ENCODE results near the gene FBXW10B.
"Not testable (repeated sequence)": the region's sequence is repeated elsewhere in the genome, so short reads cannot be mapped to it uniquely, and the experiment has no call there.

FBXW10B gene

DNA sequence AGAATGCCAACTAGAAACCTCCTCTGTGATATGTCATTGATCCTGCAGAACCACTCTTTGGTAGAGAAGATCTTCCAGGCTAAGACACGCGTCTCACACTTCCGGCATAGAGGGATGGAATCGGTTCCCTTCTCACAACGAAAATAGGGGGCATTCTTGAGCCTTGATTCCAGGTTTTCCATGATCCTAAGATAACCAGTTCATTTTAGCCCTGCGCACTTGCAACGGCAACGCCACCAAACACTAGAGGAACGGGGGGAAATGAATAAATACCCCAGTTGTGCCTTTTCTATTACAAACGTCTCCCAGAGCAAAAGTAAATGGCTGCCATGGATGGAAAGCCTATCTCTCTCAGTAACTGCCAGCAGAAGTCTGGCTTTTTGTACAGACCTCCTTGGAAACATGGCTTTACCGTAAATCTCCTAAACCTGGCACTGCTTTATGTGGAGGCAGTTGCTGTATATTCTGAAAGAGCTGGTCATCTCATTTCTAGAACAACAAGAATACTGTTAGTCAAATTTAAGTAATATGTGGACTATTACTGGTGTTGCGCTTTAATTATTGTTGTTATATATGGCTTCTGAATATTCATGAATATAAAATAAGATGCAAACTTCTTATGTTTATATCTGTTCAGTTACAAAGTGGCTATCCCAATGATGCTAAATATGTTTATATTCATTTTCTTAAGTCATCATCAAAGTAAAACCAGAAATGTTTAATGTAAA lies at the start of gene FBXW10B:
Gene FBXW10B (minus strand): TSS at position 374 of the 728 bp plus-strand sequence. CDS start 192 bp downstream, at position 182.
- not testable (repeated sequence) for DNase-seq

GRCh38 chr17:15663691-15664090 lies 44.2 kb upstream of the FBXW10B start:
- no peak for DNase-seq

- DNase-seq = no peak
Observed at GRCh38 chr17:15663176-15663575, 43.7 kb upstream of the FBXW10B start.

DNA sequence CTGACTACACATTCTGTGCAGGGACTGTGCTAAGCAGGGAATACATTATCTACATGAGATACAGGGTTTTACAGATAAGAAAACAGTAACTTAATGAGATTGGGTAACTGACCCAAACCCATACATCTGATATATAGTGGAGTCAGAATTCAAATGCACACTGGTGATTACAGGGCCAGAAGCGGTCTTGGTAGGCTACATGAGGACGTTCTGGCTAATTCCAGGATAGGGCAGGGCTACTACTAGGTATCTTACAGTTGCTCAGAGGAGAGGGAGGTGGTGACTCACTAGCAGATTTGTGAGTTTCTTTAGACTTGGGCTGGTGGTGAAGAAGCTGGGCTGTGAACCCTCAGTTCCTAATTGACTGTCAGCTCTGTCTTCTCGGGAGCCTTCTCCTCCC lies 43.2 kb upstream of the FBXW10B start:
- no peak for DNase-seq

DNA sequence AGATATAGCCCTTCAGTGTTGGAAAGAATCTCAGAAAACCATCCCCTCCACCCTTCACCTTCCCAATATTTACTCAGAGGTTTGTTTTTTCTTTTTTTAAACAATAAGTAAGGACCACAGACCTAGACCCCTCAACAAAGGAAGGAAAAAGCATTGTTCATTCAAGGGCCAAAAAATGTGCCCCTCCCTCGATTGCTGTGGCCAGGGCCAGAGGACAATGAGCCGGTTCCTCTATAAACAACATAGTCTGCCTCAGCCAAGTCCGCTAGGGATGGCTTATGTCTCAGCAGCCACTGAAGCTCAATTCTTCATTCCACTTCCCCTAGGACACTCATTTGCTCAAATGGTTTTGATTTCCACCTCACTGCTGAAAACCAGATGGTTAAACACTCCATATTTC lies 40.6 kb upstream of the FBXW10B start:
- DNase-seq = no peak

- DNase-seq = no peak
Observed at GRCh38 chr17:15659663-15660062, 40.2 kb upstream of the FBXW10B start.

DNA sequence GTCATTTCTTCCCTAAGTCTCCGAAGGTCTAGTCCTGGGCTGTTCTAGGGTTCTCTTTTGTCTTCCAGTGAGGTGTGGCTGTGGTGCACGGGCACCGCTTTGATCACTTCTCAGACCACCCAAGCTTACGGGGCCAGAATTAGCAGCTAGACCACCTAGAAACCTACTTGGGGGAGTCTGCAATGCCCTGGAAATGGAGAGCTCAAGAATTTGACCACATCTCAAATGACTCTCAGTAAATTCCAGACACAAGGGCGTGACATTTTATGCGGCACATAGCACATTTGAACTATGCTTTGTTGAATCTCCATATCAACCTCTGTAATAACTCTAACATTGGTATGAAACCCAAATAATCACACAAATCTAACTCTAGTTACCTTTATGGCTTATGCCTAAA lies 39.7 kb upstream of the FBXW10B start:
- DNase-seq = no peak

GRCh38 chr17:15658296-15658695 lies 38.8 kb upstream of the FBXW10B start:
- DNase-seq = no peak

- DNase-seq = no peak
Observed at GRCh38 chr17:15657868-15658267, 38.4 kb upstream of the FBXW10B start.

- DNase-seq = no peak
Observed at GRCh38 chr17:15654886-15655561, 35.5 kb upstream of the FBXW10B start.

GRCh38 chr17:15654401-15654800 lies 34.9 kb upstream of the FBXW10B start:
- not testable (repeated sequence) for DNase-seq

DNA sequence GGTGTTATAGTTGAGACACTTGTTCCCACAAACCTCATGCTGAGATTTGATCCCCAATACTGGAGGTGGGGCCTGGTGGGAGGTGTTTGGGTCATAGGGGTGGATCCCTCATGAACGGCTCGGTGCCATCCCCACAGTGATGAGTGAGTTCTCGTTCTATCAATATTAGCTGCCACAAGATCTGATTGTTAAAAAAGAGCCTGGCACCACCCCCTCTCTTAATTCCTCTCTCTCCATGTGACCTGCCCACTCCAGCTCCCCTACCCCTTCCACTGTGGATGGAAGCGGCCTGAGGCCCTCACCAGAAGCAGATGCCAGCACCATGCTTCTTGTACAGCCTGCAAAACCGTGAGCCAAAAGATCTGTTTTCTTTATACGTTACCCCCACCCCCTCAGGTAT lies 33.5 kb upstream of the FBXW10B start:
- DNase-seq = no peak

- peak in 1 of 2 donors; percentile 4 for DNase-seq
Observed at GRCh38 chr17:15651583-15652110, 32.1 kb upstream of the FBXW10B start.

DNA sequence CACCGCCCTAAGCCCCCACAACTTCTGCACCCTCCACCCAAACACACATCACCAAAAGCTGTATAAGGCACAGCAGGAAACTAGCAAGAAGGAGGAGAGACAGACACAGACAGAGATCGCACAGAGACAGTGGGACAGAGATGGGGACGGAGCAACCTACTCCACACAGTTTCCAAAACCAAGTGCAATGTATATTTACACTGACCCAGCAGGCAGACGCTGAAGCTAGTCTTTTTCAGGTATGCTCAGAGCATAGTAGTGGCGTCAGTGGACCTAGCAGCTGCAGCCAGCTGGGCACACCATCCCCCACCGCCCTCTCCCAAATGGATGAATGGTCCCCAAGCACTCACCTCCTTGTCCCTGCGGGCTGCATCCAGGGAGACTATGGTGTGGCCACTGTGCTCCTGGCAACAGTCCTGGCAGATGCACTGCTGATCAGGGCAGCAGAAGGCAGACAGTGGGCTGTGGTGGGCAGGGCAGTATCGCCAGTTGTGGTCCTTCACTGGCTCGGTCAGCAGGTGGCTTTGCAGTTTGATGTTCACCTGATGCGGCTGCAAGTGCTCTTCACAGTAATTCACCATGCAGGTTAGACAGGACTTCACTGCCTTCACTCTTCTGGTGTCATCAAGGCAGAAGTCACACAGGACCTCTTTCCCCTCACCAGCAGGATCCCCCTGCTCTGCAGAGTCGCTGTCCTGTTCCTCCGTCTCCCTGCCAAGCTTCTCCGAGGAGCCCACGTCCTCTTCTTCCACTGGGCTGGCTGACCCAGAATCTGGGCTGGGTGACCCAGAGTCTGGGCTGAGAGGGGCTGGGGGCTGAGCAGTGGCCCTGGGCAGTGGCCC lies 31.5 kb upstream of the FBXW10B start:
- DNase-seq = no peak

DNA sequence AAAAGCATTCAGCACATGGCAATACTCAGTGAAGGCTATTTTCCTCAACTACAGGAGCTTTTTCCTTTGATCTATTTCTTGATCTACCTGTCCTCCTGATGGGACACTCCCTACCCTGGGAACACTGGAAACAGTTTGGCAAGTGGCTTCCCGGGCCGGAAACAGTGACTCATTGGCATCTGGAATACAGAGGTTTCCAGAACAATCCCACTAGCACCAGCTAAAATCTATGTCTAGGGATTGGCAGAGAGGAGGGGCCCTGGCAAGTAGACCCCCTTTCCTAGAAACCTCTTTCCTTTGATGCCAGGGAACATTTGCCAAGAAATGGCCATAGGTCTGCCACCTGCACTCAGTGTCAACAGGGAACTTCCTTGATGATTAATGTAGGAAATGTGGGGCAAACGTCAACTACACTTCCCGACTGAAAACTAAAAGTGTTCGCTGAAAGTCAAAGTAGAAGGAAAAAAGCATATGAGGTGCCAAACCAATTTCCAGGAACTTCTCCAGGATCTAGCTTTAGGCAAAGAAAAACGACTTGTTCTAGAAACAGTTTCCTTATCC lies 30.4 kb upstream of the FBXW10B start:
- no peak for DNase-seq

- no peak for DNase-seq
Observed at GRCh38 chr17:15648386-15648785, 28.9 kb upstream of the FBXW10B start.

GRCh38 chr17:15645942-15646312 lies 26.4 kb upstream of the FBXW10B start:
- DNase-seq = not testable (repeated sequence)

DNA sequence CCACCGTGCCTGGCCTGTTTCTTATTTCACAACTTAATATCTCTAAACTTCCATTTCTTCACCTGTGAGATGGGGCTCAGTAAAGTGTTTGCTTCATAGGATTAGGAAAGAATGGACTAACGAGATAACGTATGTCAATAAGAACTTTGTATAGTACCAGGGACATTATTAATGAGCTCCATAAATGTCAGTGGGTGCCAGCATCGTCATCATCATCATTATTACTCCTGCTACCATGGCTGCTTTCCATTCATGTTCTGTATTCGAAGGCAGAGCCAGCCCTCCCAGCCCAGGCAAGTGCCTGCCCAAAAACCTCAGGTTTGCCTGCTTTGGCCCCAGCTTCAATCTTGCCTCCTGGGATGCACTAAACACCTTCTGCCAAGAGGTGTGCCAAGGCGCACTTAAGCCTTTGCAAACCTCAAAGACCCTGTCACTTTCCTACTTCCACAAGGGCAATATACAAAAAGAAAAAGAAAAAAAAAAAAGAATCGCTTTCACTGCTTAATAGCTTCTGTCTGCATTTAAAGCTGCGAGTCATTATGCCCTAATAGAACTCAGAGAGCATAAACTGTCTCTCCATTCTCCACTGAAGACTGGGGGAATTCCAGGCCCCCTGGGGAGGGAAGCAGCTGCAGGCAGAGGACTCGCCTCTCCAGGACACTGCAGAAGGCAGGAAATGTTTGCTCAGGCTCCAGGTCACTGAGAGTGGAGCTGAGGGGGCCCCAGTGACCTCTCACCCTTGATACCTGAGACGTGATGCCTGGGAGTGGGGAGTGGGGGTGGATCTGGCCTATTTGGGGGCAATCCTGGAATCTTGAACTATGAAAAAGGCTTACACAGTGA lies 25.8 kb upstream of the FBXW10B start:
- not testable (repeated sequence) for DNase-seq

DNA sequence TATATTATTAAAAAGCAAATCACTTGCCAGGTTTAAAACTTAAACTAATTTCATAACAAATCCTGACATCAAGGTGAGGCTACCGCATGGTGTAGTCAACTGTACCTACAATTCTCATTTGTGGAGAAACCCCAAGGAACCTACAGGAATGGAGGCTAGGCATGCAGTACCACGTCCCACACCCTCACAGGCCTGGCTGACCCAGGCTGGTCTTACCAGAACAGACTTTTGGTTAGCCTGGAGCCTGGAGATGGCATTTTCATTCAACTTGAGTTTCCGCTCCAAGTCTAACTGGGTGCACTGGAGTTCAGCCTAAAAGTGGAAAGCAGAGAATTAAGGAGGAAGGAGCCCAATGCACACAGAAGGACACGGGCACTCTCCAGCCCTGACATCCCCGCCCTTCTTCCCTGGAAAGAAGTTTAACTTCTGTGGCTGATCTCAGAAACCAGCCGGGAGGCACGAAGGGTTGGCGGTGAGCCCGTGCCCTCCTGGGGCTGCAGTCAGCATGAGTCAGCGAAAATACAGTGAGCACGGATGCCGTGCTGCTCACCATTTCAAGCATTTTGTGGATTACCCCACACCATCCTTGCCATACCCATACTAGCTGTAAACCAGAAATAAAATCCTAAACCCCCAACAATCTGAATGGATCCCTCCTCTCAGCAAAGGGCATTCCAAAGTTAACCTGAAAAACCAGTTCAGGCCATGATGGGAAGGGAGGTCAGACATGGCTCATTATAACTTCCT lies 23.2 kb upstream of the FBXW10B start:
- not testable (repeated sequence) for DNase-seq

DNA sequence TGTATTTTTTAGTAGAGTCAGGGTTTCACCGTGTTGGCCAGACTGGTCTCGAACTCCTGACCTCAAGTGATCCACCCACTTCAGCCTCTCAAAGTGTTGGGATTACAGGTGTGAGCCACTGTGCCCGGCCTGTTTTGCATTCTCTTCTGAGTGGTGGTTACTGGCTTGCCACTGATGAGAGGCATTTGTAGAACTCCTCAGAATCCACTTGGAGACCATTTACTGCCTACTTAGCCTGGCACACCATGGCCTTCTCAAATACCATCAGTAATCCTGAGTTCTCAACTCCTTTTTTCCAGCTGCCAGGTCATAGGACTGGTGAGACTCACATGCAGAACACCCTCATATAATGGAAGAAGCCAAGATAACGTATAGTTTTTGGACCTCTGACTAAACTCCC lies 22.5 kb upstream of the FBXW10B start:
- DNase-seq = not testable (repeated sequence)

DNA sequence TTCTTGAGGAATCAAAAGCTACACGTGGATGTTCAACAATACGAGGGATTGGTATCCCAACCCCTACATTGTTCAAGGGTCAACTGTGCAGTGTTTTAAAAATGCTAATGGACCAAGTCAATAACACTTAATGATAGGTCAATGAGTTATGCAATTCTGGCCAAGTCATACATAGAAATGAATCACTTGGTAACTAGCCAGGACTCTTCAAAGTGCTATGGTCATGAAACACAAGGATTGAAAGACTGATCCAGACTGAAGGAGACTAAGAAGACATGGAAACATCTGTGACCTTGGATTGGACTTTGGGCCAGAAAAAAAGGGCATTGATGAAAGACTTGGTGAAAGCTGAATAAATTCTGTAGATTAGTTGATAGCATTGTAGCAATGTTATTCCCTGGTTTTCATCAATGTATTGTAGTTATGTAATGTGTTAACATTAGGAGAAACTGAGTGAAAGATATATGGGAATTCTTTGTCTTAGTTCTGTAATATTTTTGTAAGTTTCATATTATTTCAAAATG lies 11.5 kb upstream of the FBXW10B start:
- DNase-seq = not testable (repeated sequence)

Measured in stimulated activated CD4-positive, alpha-beta T cell treated with anti-CD3 and anti-CD28 coated beads, Interleukin-2, amount 100 ng/mL, for 48 hours (primary cell).